Lung (tissue), 12 donors: ENCODE results near the gene SETD1A. TPM values are rescaled to one million over a fixed set of nuclear protein-coding genes. Genes with fewer than 3 reads are reported as not detected.

Source experiments
- ATAC-seq: fragments of 200-7000 bp; cut with Tn5 transposase; one replicate; pipeline ENCODE4 v1.9.1; 2020; ENCODE audit warnings: moderate number of reproducible peaks; ENCODE audit not compliant: insufficient read depth, low FRiP score
- DNase-seq, 3 donors: peaks; one replicate each; pipeline ENCODE4 v3.0.0-alpha.2; 2013 to 2017
- H3K27ac ChIP-seq, 2 donors: one replicate each; pipeline ENCODE4 v1.5.1; 2013; ENCODE audit warnings: mild to moderate bottlenecking in 2 of 2, moderate library complexity in 2 of 2, control low read depth in 1 of 2, inconsistent platforms in 1 of 2, low read depth in 1 of 2, low read length in 1 of 2
- H3K27me3 ChIP-seq, 3 donors: one replicate each; pipeline ENCODE4 v1.5.1; 2013; ENCODE audit warnings: low read length in 2 of 3; ENCODE audit not compliant: control insufficient read depth in 3 of 3, insufficient read depth in 3 of 3
- H3K36me3 ChIP-seq, 4 donors: one replicate each; pipeline ENCODE4 v1.5.1; 2013; ENCODE audit warnings: low read length in 4 of 4, mild to moderate bottlenecking in 1 of 4, moderate library complexity in 1 of 4; ENCODE audit not compliant: control insufficient read depth in 4 of 4, insufficient read depth in 4 of 4
- H3K4me1 ChIP-seq, 5 donors: one replicate each; pipeline ENCODE4 v1.5.1; 2013; ENCODE audit warnings: low read length in 5 of 5, mild to moderate bottlenecking in 2 of 5, moderate library complexity in 1 of 5; ENCODE audit not compliant: control insufficient read depth in 5 of 5, insufficient read depth in 5 of 5
- H3K4me3 ChIP-seq: one replicate; pipeline ENCODE4 v1.5.1; 2013; ENCODE audit warnings: mild to moderate bottlenecking, control low read depth, moderate library complexity
- H3K9ac ChIP-seq, 2 donors: one replicate each; pipeline ENCODE4 v1.5.1; 2013; ENCODE audit warnings: low read length in 2 of 2, control low read depth in 1 of 2; ENCODE audit not compliant: insufficient read depth in 1 of 2
- H3K9me3 ChIP-seq, 4 donors: one replicate each; pipeline ENCODE4 v1.5.1; 2013; ENCODE audit warnings: low read length in 3 of 4, mild to moderate bottlenecking in 1 of 4, moderate library complexity in 1 of 4; ENCODE audit not compliant: control insufficient read depth in 4 of 4, insufficient read depth in 3 of 4
- CTCF ChIP-seq: IDR thresholded peaks from 2 replicates; pipeline ENCODE4 v1.5.1; 2012; ENCODE audit warnings: mild to moderate bottlenecking; ENCODE audit errors: control extremely low read depth, extremely low read depth
- WGBS, 2 donors: extraction: QIAGEN DNeasy Blood & Tissue Kit; methylation state at CpG; one replicate each; pipeline ENCODE4 v1.1.7; 2013; 5-methylcytosine and 5-hydroxymethylcytosine counted together
- polyA plus RNA-seq, 2 donors: library from polyadenylated mRNA; stranded (reverse); fragments of 200-250 nt; gene quantifications; one replicate each; pipeline ENCODE4 v1.2.1, GENCODE V29; 2013
- total RNA-seq, 2 donors: library from RNA; depleted of rRNA in 1 of 2; stranded (reverse); fragments of >200 nt in 1 of 2; gene quantifications; one replicate each; pipeline ENCODE4 v1.2.1, GENCODE V29; 2014 to 2021
- donor health status: control.
- donor health status: control.
- donor health status: Bipolar disorder and iron deficiency.
- donor health status: healthy.
- donor health status: DM: yes; HTN: yes; CAD: no.

The SETD1A gene
- total and polyA plus RNA-seq, 4 donors: 7.4 to 22.0 (median 10.9) TPM

GRCh38 chr16:30983289-30983889 is 25.8 kb downstream of the SETD1A start:
- no peaks in the 10 kb centered on the region for H3K27me3 ChIP-seq
- ATAC-seq: no peak
- peaks cover 0 to 50% (median 21%) of the 10 kb centered on the region in 4 donors for H3K36me3 ChIP-seq
- no peak for TF ChIP-seq CTCF
- no peak overlapping the region for H3K9ac ChIP-seq
- no peaks in the 10 kb centered on the region for H3K9me3 ChIP-seq
- no peak overlapping the region for H3K4me3 ChIP-seq
- H3K4me1 ChIP-seq: peaks cover 0 to 8% (median 0%) of the 10 kb centered on the region in 5 donors
- no peak for DNase-seq
- 87% methylated on average over 25 of the region's 25 CpGs for WGBS, 2 donors
- no peak overlapping the region for H3K27ac ChIP-seq

- Histone ChIP-seq H3K36me3 (peaks cover 0 to 44% (median 21%) of the 10 kb centered on the region in 4 donors), H3K27ac (no peak overlapping the region), H3K4me3 (no peak overlapping the region), H3K9ac (no peak overlapping the region), H3K27me3 (no peaks in the 10 kb centered on the region), H3K4me1 (peaks cover 0 to 8% (median 0%) of the 10 kb centered on the region in 5 donors), H3K9me3 (no peaks in the 10 kb centered on the region)
- ATAC-seq (no peak), DNase-seq (no peak)
- no peak for TF ChIP-seq CTCF
- WGBS, 2 donors: 78 to 86% methylated on average over 14 of the region's 14 CpGs
Measured at GRCh38 chr16:30983898-30984610, 26.5 kb downstream of the SETD1A start.

- WGBS, 2 donors: 34 to 46% methylated on average over 16 to 24 of the region's 24 CpGs
- peak; percentile 79 to 88 (median 81) for DNase-seq
- Histone ChIP-seq H3K27ac (peak within 1 kb of the TSS in 1 of 2 donors; percentile 18), H3K4me3 (peak within 1 kb of the TSS; percentile 36), H3K36me3 (peaks cover 0 to 37% (median 18%) of the 10 kb centered on the region in 4 donors), H3K9ac (no peak within 1 kb of the TSS), H3K4me1 (peaks cover 0 to 8% (median 0%) of the 10 kb centered on the region in 5 donors), H3K27me3 (no peaks in the 10 kb centered on the region), H3K9me3 (no peaks in the 10 kb centered on the region)
- peak; percentile 91 for ATAC-seq
- TF ChIP-seq CTCF: peak; percentile 83
Measured at GRCh38 chr16:30984669-30985400, 27.3 kb downstream of the SETD1A start, which contains the start of gene HSD3B7. TSS of gene HSD3B7 (plus strand) at chr16:30985207. CDS start at chr16:30985659, 452 bp downstream.
